ENCODE measurements around the gene TMA7. TPM values are rescaled to one million over a fixed set of nuclear protein-coding genes. Genes with fewer than 3 reads are reported as not detected.

Gene TMA7
- total RNA-seq, 1 donor from 2014 or later: 218 TPM

DNA sequence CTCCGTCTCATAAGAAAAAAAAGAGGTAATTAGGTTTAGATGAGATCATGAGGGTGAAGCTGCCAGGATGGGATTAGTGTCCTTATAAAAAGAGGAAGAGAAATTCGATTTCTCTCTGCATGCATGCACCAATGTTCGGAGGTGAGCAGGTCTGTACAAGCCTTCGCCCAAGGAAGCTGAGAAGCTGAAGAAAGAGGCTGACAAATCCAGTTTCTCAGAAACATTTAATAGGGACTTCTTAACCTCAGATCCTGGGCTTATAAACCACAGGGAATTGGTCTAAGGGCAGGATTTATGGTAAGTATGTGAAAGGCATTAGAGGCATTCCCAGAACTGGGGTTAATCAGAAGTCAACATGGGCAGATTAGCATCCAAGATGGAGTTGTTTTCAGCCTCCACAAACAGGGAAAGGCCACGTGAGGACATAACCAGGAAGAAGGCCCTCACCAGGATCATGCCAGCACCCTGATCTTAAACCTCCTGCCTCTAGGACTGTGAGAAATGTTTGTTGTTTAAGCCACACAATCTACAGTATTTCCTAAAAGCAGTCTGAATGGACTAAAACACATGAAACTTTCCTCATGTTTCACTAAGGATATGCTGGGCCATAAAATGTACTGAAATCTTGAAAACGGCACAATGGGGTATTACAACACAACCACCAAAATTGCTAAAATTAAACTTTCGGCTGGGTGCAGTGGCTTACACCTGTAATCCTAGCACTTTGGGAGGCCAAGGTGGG, 52.6 kb downstream of the TMA7 start:
- intact Hi-C loops (cut with micrococcal nuclease): no loop called here

DNA sequence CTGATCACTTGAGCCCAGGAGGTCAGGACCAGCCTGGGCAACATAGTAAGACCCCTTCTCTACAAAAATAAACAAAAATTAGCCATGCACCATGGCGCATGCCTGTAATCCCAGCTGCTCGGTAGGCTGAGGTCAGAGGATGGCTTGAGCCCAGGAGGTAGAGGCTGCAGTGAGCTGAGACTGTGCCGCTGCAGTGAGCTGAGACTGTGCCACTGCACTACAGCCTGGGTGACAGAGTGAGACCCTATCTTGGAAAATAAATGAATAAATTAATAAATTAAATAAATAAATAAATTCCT, 53.1 kb downstream of the TMA7 start:
- intact Hi-C loops (cut with micrococcal nuclease): no loop called here

Other genes starting within 250 kb of the TMA7 start
- not detected in 2 replicates for gene CAMP, start 216.8 kb upstream of the TMA7 start, total RNA-seq
- 33.5 and 38.7 TPM in 2 replicates for gene ZNF589, start 199.2 kb upstream of the TMA7 start, total RNA-seq
- gene NME6, start 138.9 kb upstream of the TMA7 start, total RNA-seq: 35.0 and 37.8 TPM in 2 replicates
- not detected in 2 replicates for gene SPINK8, start 106.6 kb upstream of the TMA7 start, total RNA-seq
- gene FBXW12, start 68.0 kb upstream of the TMA7 start, total RNA-seq: not detected in 2 replicates
- 3.3 and 6.9 TPM in 2 replicates for gene PLXNB1, start 10.2 kb upstream of the TMA7 start, total RNA-seq
- gene CCDC51, start 138 bp upstream of the TMA7 start, total RNA-seq: 15.9 and 16.7 TPM in 2 replicates
- 17.0 and 17.4 TPM in 2 replicates for gene ATRIP, start 6.5 kb downstream of the TMA7 start, total RNA-seq
- gene SHISA5, start 63.9 kb downstream of the TMA7 start, total RNA-seq: 244 and 245 TPM in 2 replicates
- gene PFKFB4, start 116.5 kb downstream of the TMA7 start, total RNA-seq: 8.1 and 8.8 TPM in 2 replicates
- not detected in 2 replicates for gene UCN2, start 123.5 kb downstream of the TMA7 start, total RNA-seq
- 1.4 and 1.9 TPM in 2 replicates for gene COL7A1, start 155.1 kb downstream of the TMA7 start, total RNA-seq
- 143 and 146 TPM in 2 replicates for gene UQCRC1, start 169.4 kb downstream of the TMA7 start, total RNA-seq
- gene TMEM89, start 181.5 kb downstream of the TMA7 start, total RNA-seq: 0.34 TPM in 1 of 2 replicates, not detected in the other
- 40.1 and 43.0 TPM in 2 replicates for gene SLC26A6, start 195.2 kb downstream of the TMA7 start, total RNA-seq
- gene CELSR3, start 222.6 kb downstream of the TMA7 start, total RNA-seq: 6.0 and 7.4 TPM in 2 replicates
- 28.6 and 30.0 TPM in 2 replicates for gene NCKIPSD, start 245.7 kb downstream of the TMA7 start, total RNA-seq